T-cell (primary cell): ENCODE measurements around the gene TCF7L2. TPM values are rescaled to one million over a fixed set of nuclear protein-coding genes. Genes with fewer than 3 reads are reported as not detected.

ENCODE experiments used
- ATAC-seq, 4 experiments: fragments of 200-7000 bp in 3 of 4; fragments of 150-1000 bp in 1 of 4; cut with Tn5 transposase; replicated peaks in 1 of 4; 1 replicate in 3 of 4; 2 replicates in 1 of 4; pipeline ENCODE4 v1.10.0; 2021; ENCODE audit warnings: moderate library complexity in 3 of 4, mild to moderate bottlenecking in 2 of 4, moderate number of reproducible peaks in 1 of 4
- CTCF ChIA-PET, 2 donors: fragments of 300-600 bp; sonication (Branson Sonifier 250); formaldehyde crosslinking; loops; one replicate each; lab custom pipeline; 2022; ENCODE audit warnings: antibody characterized with exemption in 2 of 2; lab: Charles Lee
- POLR2A ChIA-PET, 2 donors: fragments of 300-600 bp; sonication (Branson Sonifier 250); formaldehyde crosslinking; loops; one replicate each; lab custom pipeline; 2022; ENCODE audit warnings: antibody characterized with exemption in 2 of 2; lab: Charles Lee
- DNase-seq, 35 experiments: peaks; one replicate each; pipeline versions ENCODE4 v3.0.0 to v3.0.0-alpha.2; 2013 to 2023
- H3K27ac ChIP-seq: one replicate; pipeline ENCODE4 v1.5.1; 2013; ENCODE audit warnings: low read length
- H3K27me3 ChIP-seq, 2 experiments: replicated peaks in 1 of 2; 1 replicate in 1 of 2; 2 replicates in 1 of 2; pipeline versions ENCODE4 v1.6.1 to v1.7.0; 2013; ENCODE audit warnings: low read length in 1 of 2, mixed read lengths in 1 of 2; ENCODE audit not compliant: control insufficient read depth in 2 of 2, insufficient read depth in 2 of 2; ENCODE audit errors: extremely low read depth in 1 of 2
- H3K36me3 ChIP-seq, 2 donors: 1 replicate in 1 of 2; 2 replicates in 1 of 2; pipeline versions ENCODE4 v1.6.1 to v1.7.0; 2013; ENCODE audit warnings: low read length in 1 of 2; ENCODE audit not compliant: control insufficient read depth in 2 of 2, insufficient read depth in 1 of 2; ENCODE audit errors: extremely low read depth in 1 of 2
- H3K4me1 ChIP-seq, 2 experiments: 1 replicate in 1 of 2; 2 replicates in 1 of 2; pipeline versions ENCODE4 v1.6.1 to v1.7.0; 2013; ENCODE audit warnings: low read length in 2 of 2, mixed read lengths in 1 of 2; ENCODE audit not compliant: insufficient read depth in 2 of 2, control insufficient read depth in 1 of 2; ENCODE audit errors: extremely low read depth in 1 of 2
- H3K4me3 ChIP-seq, 2 donors: 1 replicate in 1 of 2; 2 replicates in 1 of 2; pipeline versions ENCODE4 v1.5.1 to v1.7.0; 2013; ENCODE audit warnings: mild to moderate bottlenecking in 2 of 2, low read length in 1 of 2, moderate library complexity in 1 of 2; ENCODE audit not compliant: control insufficient read depth in 1 of 2; ENCODE audit errors: extremely low read depth in 1 of 2
- H3K9me3 ChIP-seq: 2 replicates; pipeline ENCODE4 v1.7.0; 2013
- H3K27ac Mint-ChIP-seq, 2 donors: one replicate each; pipeline ENCODE4 v1.8.0; 2020 to 2021; ENCODE audit warnings: mild to moderate bottlenecking in 2 of 2, mixed read lengths in 2 of 2
- H3K27me3 Mint-ChIP-seq, 2 donors: one replicate each; pipeline ENCODE4 v1.8.0; 2021 to 2022; ENCODE audit warnings: mixed read lengths in 2 of 2
- H3K36me3 Mint-ChIP-seq: one replicate; pipeline ENCODE4 v1.8.0; 2021; ENCODE audit warnings: mixed read lengths
- H3K4me1 Mint-ChIP-seq, 3 donors: one replicate each; pipeline ENCODE4 v1.8.0; 2020 to 2022; ENCODE audit warnings: mixed read lengths in 3 of 3, mild to moderate bottlenecking in 1 of 3
- H3K4me3 Mint-ChIP-seq, 3 donors: one replicate each; pipeline ENCODE4 v1.8.0; 2020 to 2022; ENCODE audit warnings: mild to moderate bottlenecking in 3 of 3, mixed read lengths in 3 of 3, moderate library complexity in 3 of 3
- H3K9me3 Mint-ChIP-seq, 3 donors: one replicate each; pipeline ENCODE4 v1.8.0; 2020 to 2022; ENCODE audit warnings: mixed read lengths in 3 of 3
- WGBS: methylation state at CpG from one replicate; pipeline ENCODE4 v1.1.5; 2013; ENCODE audit warnings: missing lambda C conversion rate; ENCODE audit not compliant: insufficient coverage; 5-methylcytosine and 5-hydroxymethylcytosine counted together
- total RNA-seq, 35 experiments: library from RNA in 6 of 35; stranded (reverse) in 6 of 35; fragments of 120-200 nt in 1 of 35; gene quantifications; one replicate each; pipeline versions ENCODE4 v1.2.1 to v1.2.4 and lab custom pipeline; 2013 to 2026

TCF7L2 gene
- total RNA-seq, 5 donors from 2014 or later (not counting 1 experiment from before 2014, with no cell fraction given), result 2.6 to 6.2 (median 3.3) TPM

GRCh38 chr10:113091920-113092319, 141.9 kb downstream of the TCF7L2 start:
- CTCF ChIA-PET, result no interaction called here

DNA sequence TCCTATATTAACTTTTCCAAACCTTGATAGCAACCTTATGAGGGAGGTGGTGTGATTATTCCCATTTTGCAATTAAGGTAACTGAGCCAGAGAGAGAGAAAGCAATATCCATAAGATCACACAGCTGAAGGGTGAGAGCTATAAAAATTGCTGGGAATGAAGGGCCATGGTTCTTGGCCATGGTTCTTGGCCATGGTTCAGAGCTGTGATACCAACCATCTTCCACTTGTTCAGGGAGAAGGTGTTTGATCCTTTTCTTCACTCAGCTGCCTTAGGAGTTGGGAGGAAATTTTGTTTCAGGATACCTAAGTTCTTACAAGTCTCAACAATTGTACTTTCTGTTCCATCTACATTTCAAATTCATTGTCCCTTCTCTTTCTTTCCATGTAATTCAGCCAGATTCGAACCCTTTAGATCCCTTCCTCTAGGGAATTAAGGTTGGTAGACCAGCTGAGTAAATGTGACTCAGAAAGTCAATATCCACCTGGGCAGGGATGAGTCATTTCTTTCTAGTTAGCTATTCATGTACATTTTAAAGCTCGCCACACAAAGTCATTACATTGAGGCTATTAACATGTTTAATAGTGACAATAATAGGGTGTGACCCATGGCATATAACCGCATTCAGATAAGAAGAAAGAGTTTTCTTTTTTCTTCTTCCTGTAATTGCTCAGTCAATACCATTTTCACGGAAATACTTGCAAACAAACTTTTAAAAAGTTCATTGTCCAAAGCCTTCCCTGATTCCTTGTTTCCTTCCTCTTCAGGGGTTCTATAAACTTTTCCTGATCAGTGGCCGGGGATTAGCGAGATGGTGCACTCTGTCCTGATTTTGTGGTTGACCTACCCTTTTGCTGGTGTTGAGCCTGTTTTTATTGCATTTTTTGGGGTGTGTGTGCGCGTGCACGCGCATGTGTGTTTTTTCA, 143.4 kb downstream of the TCF7L2 start:
- DNase-seq, result peak in 1 of 35 experiments; percentile 23
- Histone ChIP-seq H3K27me3 (no peaks in the 10 kb centered on the region), H3K27ac (no peak overlapping the region), H3K4me3 (no peak overlapping the region), H3K36me3 (no peaks in the 10 kb centered on the region), H3K9me3 (no peaks in the 10 kb centered on the region), H3K4me1 (peaks cover 3 to 21% of the 10 kb centered on the region in 2 experiments)
- peak overlapping the region in 1 of 3 donors; percentile 31 for H3K4me3 Mint-ChIP-seq
- peaks cover 16 to 28% (median 18%) of the 10 kb centered on the region in 3 donors for H3K4me1 Mint-ChIP-seq
- peaks cover 0 to 3% (median 0%) of the 10 kb centered on the region in 3 donors for H3K9me3 Mint-ChIP-seq
- H3K27ac Mint-ChIP-seq, result peak overlapping the region in 1 of 2 donors; percentile 51
- WGBS, result no CpG with 5 or more reads among the region's 10 CpGs
- peaks cover 6% of the 10 kb centered on the region for H3K36me3 Mint-ChIP-seq
- ATAC-seq, result peak in 1 of 4 experiments; percentile 26
- H3K27me3 Mint-ChIP-seq, result no peaks in the 10 kb centered on the region
- POLR2A ChIA-PET, result no interaction called here
- CTCF ChIA-PET, result interaction anchor here (0.6 to 1.0 kb wide), 2 partner anchors 17 to 33 kb away, joined by 3 to 5 read pairs; no protein-coding TSS in a partner anchor

More at GRCh38 chr10:113091920-113092319, 141.9 kb downstream of the TCF7L2 start:
- WGBS, result 100% methylated on average over 1 of the region's 4 CpGs
- Histone ChIP-seq H3K36me3 (no peaks in the 10 kb centered on the region), H3K4me1 (peaks cover 3 to 21% of the 10 kb centered on the region in 2 experiments), H3K9me3 (no peaks in the 10 kb centered on the region), H3K27me3 (no peaks in the 10 kb centered on the region), H3K4me3 (no peak overlapping the region), H3K27ac (no peak overlapping the region)
- no peak overlapping the region for H3K27ac Mint-ChIP-seq
- DNase-seq (no peak), ATAC-seq (no peak)
- H3K9me3 Mint-ChIP-seq, result peaks cover 0 to 3% (median 0%) of the 10 kb centered on the region in 3 donors
- H3K27me3 Mint-ChIP-seq, result no peaks in the 10 kb centered on the region
- peaks cover 6% of the 10 kb centered on the region for H3K36me3 Mint-ChIP-seq
- POLR2A ChIA-PET, result no interaction called here
- no peak overlapping the region for H3K4me3 Mint-ChIP-seq
- peaks cover 16 to 28% (median 18%) of the 10 kb centered on the region in 3 donors for H3K4me1 Mint-ChIP-seq

GRCh38 chr10:113094114-113094486, 144.1 kb downstream of the TCF7L2 start:
- H3K4me3 Mint-ChIP-seq, result peak overlapping the region in 1 of 3 donors; percentile 31
- peaks cover 0 to 3% (median 0%) of the 10 kb centered on the region in 3 donors for H3K9me3 Mint-ChIP-seq
- peaks cover 3 to 21% of the 10 kb centered on the region in 2 experiments for H3K4me1 ChIP-seq
- H3K27ac Mint-ChIP-seq, result peak overlapping the region in 1 of 2 donors; percentile 51
- no peaks in the 10 kb centered on the region for H3K36me3 ChIP-seq
- no peaks in the 10 kb centered on the region for H3K27me3 ChIP-seq
- H3K4me3 ChIP-seq, result no peak overlapping the region
- ATAC-seq (peak in 2 of 4 experiments; percentile 33 to 67), DNase-seq (peak in 1 of 35 experiments; percentile 36)
- peaks cover 6% of the 10 kb centered on the region for H3K36me3 Mint-ChIP-seq
- no peaks in the 10 kb centered on the region for H3K9me3 ChIP-seq
- CTCF ChIA-PET, result interaction anchor here (0.6 to 1.0 kb wide), 2 partner anchors 16 to 32 kb away, joined by 3 to 5 read pairs; no protein-coding TSS in a partner anchor
- no peak overlapping the region for H3K27ac ChIP-seq
- no peaks in the 10 kb centered on the region for H3K27me3 Mint-ChIP-seq
- no CpG with 5 or more reads among the region's 3 CpGs for WGBS
- H3K4me1 Mint-ChIP-seq, result peaks cover 16 to 28% (median 18%) of the 10 kb centered on the region in 3 donors
- POLR2A ChIA-PET, result no interaction called here

DNA sequence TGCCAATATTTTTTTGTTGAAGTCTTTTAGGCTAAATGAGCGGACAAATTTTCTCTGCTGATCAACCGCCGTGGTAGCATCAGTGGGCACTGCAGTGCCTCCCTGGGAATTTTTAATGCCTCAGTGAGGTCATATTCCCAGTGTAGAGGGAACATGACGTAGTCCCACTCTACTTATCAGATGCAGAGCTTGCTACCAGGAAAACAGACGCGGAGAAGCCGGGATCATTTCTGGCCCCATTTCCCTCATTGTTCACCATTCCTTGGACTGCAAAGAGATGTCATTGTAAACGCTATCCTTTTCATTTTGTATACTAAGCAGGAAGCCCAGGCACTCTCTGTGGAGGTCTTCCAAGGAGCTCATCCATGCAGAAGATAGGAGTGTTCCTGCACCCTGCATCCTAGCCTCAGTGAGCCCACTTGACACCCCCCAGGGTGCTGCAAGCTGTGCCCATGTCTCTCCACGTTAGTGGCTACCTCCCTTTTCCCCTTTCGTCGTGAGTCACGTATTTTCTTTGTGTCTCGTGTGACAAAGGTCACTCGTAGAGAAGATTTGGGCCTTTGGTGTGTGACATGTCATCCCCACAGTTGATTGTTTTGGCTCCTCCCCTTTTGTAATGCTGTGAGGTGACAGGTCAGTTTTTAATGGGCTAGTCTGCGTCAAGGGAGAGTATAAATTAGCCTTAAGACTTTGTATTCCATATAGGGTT, 145.5 kb downstream of the TCF7L2 start:
- Histone ChIP-seq H3K4me1 (peaks cover 3 to 21% of the 10 kb centered on the region in 2 experiments), H3K36me3 (no peaks in the 10 kb centered on the region), H3K27me3 (no peaks in the 10 kb centered on the region), H3K27ac (no peak overlapping the region), H3K9me3 (no peaks in the 10 kb centered on the region), H3K4me3 (no peak overlapping the region)
- no peak for ATAC-seq
- no peak overlapping the region for H3K4me3 Mint-ChIP-seq
- H3K36me3 Mint-ChIP-seq, result peaks cover 6% of the 10 kb centered on the region
- 87% methylated on average over 12 of the region's 15 CpGs for WGBS
- ChIA-PET CTCF (no interaction called here), POLR2A (no interaction called here)
- H3K4me1 Mint-ChIP-seq, result peaks cover 16 to 28% (median 18%) of the 10 kb centered on the region in 3 donors
- no peak overlapping the region for H3K27ac Mint-ChIP-seq
- H3K27me3 Mint-ChIP-seq, result no peaks in the 10 kb centered on the region
- peaks cover 0 to 3% (median 0%) of the 10 kb centered on the region in 3 donors for H3K9me3 Mint-ChIP-seq
- no peak for DNase-seq

GRCh38 chr10:113096128-113096996, 146.3 kb downstream of the TCF7L2 start:
- ATAC-seq, result no peak
- Histone ChIP-seq H3K27me3 (no peaks in the 10 kb centered on the region), H3K9me3 (no peaks in the 10 kb centered on the region), H3K36me3 (no peaks in the 10 kb centered on the region), H3K27ac (no peak overlapping the region), H3K4me3 (no peak overlapping the region), H3K4me1 (peaks cover 3 to 21% of the 10 kb centered on the region in 2 experiments)
- POLR2A ChIA-PET, result interaction anchor here in 1 of 2 donors (0.6 kb wide), 1 partner anchor 595 kb away, joined by 3 read pairs; no protein-coding TSS in a partner anchor
- DNase-seq, result no peak
- peaks cover 16 to 28% (median 18%) of the 10 kb centered on the region in 3 donors for H3K4me1 Mint-ChIP-seq
- H3K9me3 Mint-ChIP-seq, result peaks cover 0 to 3% (median 0%) of the 10 kb centered on the region in 3 donors
- H3K27ac Mint-ChIP-seq, result no peak overlapping the region
- no peak overlapping the region for H3K4me3 Mint-ChIP-seq
- 87% methylated on average over 3 of the region's 11 CpGs for WGBS
- CTCF ChIA-PET, result no interaction called here
- H3K36me3 Mint-ChIP-seq, result peaks cover 6% of the 10 kb centered on the region
- H3K27me3 Mint-ChIP-seq, result no peaks in the 10 kb centered on the region
